Measurements from ENCODE around the gene RGS12. TPM values are rescaled to one million over a fixed set of nuclear protein-coding genes. Genes with fewer than 3 reads are reported as not detected.
A peak's percentile ranks its signal among the peaks of the same experiment; 100 is the strongest.

Gene RGS12
- total RNA-seq, 1 donor from 2014 or later = 102 TPM

DNA sequence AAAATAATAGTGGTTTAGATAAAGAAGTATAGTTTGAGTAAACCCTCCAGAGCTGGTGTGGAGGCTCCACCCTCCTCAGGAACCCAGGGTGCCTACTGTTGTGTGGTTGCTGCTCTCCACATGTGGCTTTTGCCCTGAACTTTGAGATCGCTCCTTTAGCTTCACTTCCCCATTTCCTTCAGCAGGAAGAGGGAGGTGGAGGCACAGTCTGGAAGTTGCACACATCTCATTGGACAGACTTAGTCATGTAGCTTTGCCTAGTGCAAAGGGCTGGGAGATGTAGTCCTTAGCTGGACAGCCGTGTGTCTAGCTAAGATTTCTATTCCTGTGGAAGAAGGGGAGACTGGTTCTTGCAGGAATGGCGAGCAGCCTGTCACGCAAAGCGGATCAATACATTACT, 37.9 kb downstream of the RGS12 start:
- no peak for DNase-seq (ENCODE audit: low spot score, unreplicated experiment)

DNA sequence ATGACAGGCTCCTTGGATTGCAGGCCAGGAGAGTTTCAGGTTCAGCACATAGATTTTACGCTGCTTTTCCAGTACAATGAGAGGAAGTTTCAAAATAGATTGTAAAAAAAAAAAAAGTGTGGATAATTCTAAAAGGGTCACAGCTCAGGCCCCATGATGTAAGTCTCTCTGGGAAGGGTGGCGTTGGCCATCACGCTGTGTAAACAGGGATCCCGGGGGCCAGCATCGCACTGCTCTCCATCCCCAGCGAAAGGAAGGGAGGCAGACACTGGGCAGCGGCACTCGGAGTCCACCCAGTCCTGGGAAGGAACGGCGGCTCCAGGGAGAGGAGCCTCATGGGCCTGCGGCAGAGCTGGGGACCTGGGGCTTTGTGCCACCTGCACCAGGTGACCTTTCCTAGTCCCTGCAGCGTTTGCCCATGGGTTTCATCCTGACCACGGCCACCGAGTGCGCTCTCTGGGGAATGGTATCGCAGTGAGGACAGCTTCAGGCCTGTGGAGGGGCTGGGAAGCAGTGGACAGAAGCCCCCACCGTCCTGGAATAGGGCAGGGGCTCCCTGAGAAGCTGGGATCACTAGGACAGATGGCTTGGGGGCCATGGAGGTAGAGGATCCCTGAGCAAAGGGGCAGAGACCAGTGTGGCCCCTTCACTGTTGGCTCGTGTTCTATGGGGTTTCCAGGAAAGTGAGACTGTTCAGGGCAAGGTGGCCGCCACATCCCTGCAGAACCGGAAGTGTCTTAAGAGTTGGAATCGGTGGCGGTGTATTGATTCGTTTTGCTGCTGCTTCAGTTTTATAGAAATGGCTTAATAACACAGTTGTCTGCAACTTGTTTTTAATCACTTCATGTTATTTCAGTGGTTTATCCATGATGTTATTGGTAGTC, 38.9 kb downstream of the RGS12 start:
- H3K36me3 Mint-ChIP-seq (ENCODE audit: insufficient read depth) = peaks cover 11% of the 10 kb centered on the region
- peak overlapping the region; percentile 17 for H3K27ac Mint-ChIP-seq
- H3K4me1 Mint-ChIP-seq (ENCODE audit: low read depth) = peaks cover 7% of the 10 kb centered on the region
- no peaks in the 10 kb centered on the region for H3K27me3 Mint-ChIP-seq
- DNase-seq (ENCODE audit: low spot score, unreplicated experiment) = no peak
- TF ChIP-seq, protein P1, sequence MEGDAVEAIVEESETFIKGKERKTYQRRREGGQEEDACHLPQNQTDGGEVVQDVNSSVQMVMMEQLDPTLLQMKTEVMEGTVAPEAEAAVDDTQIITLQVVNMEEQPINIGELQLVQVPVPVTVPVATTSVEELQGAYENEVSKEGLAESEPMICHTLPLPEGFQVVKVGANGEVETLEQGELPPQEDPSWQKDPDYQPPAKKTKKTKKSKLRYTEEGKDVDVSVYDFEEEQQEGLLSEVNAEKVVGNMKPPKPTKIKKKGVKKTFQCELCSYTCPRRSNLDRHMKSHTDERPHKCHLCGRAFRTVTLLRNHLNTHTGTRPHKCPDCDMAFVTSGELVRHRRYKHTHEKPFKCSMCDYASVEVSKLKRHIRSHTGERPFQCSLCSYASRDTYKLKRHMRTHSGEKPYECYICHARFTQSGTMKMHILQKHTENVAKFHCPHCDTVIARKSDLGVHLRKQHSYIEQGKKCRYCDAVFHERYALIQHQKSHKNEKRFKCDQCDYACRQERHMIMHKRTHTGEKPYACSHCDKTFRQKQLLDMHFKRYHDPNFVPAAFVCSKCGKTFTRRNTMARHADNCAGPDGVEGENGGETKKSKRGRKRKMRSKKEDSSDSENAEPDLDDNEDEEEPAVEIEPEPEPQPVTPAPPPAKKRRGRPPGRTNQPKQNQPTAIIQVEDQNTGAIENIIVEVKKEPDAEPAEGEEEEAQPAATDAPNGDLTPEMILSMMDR (IDR thresholded peaks at IDR 0.05; ENCODE audit: unreplicated experiment) = no peak
- peaks cover 6% of the 10 kb centered on the region for H3K9me3 Mint-ChIP-seq (ENCODE audit: low read depth)
- H3K4me3 Mint-ChIP-seq (ENCODE audit: low read depth) = no peak overlapping the region

More for the DNA sequence above, 37.9 kb downstream of the RGS12 start:
- no peaks in the 10 kb centered on the region for H3K27me3 Mint-ChIP-seq
- TF ChIP-seq, protein P1 (IDR thresholded peaks at IDR 0.05; ENCODE audit: unreplicated experiment) = no peak
- H3K9me3 Mint-ChIP-seq (ENCODE audit: low read depth) = peaks cover 9% of the 10 kb centered on the region
- no peak overlapping the region for H3K4me3 Mint-ChIP-seq (ENCODE audit: low read depth)
- H3K4me1 Mint-ChIP-seq (ENCODE audit: low read depth) = peaks cover 7% of the 10 kb centered on the region
- peaks cover 12% of the 10 kb centered on the region for H3K36me3 Mint-ChIP-seq (ENCODE audit: insufficient read depth)
- no peak overlapping the region for H3K27ac Mint-ChIP-seq

DNA sequence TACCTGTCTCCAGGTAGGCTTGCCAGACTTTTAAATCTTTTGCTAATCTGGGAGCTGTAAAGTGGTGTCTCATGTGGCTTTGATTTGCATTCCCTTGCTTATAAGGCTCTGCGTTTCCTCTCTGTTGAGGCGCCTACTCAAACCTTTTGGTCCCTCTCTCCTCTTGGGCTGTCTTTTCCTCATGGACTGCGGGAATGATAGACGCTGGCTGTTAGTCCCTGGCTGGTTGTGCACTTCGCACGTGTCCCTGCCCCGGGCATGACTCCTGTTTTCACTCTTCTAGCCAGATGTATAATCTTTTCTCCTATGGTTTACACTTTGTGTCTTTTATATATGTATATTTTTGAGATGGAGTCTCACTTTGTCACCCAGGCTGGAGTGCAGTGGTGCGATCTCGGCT, 39.7 kb downstream of the RGS12 start:
- TF ChIP-seq, protein P1 (IDR thresholded peaks at IDR 0.05; ENCODE audit: unreplicated experiment) = no peak
- no peaks in the 10 kb centered on the region for H3K27me3 Mint-ChIP-seq
- peaks cover 12% of the 10 kb centered on the region for H3K36me3 Mint-ChIP-seq (ENCODE audit: insufficient read depth)
- H3K4me1 Mint-ChIP-seq (ENCODE audit: low read depth) = peaks cover 7% of the 10 kb centered on the region
- no peak overlapping the region for H3K4me3 Mint-ChIP-seq (ENCODE audit: low read depth)
- peaks cover 6% of the 10 kb centered on the region for H3K9me3 Mint-ChIP-seq (ENCODE audit: low read depth)
- DNase-seq (ENCODE audit: low spot score, unreplicated experiment) = no peak
- no peak overlapping the region for H3K27ac Mint-ChIP-seq

DNA sequence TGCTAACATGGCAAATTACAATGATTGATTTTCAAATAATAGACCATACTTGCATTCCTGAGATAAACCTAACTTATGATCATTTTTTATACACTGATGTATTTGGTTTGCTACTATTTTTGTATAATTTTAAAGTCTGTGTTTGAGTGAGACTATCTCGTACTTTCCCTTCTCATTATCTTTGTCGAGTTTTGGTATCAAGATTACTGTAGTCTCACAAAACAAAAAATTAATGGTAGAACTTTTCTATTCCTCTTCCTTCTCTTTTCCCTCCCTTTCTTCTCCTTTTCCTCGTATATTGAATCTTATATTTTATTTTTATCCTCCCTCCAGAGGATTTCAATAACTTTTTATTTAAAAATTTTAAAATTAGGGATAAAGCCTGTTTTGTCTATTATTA, 41.5 kb downstream of the RGS12 start:
- DNase-seq (ENCODE audit: low spot score, unreplicated experiment) = no peak
- peaks cover 6% of the 10 kb centered on the region for H3K9me3 Mint-ChIP-seq (ENCODE audit: low read depth)
- TF ChIP-seq, protein P1 (IDR thresholded peaks at IDR 0.05; ENCODE audit: unreplicated experiment) = no peak
- H3K36me3 Mint-ChIP-seq (ENCODE audit: insufficient read depth) = peaks cover 15% of the 10 kb centered on the region
- H3K27ac Mint-ChIP-seq = no peak overlapping the region
- H3K4me3 Mint-ChIP-seq (ENCODE audit: low read depth) = no peak overlapping the region
- peaks cover 9% of the 10 kb centered on the region for H3K4me1 Mint-ChIP-seq (ENCODE audit: low read depth)
- no peaks in the 10 kb centered on the region for H3K27me3 Mint-ChIP-seq

DNA sequence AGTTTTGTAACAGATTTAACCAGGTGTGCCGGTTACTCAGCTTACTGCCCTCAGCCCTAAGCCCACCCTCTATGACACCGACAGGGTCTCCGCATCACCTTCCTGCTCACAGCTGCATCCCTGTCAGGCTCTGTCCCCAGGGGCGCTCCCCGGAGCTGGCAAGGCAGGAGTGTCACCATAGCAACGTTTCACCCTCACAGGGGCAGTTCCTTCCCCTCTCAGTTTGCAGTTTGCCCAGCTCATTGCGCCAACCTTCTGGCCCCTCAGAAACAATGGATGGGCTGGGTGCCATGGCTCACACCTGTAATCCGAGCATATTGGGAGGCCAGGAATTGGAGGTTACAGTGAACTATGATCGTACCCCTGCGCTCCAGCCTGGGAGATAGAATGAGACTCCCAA, 42.6 kb downstream of the RGS12 start:
- Mint-ChIP-seq H3K9me3 (ENCODE audit: low read depth) (peaks cover 6% of the 10 kb centered on the region), H3K27ac (no peak overlapping the region), H3K4me3 (ENCODE audit: low read depth) (no peak overlapping the region), H3K36me3 (ENCODE audit: insufficient read depth) (peaks cover 15% of the 10 kb centered on the region), H3K27me3 (no peaks in the 10 kb centered on the region), H3K4me1 (ENCODE audit: low read depth) (peaks cover 15% of the 10 kb centered on the region)
- DNase-seq (ENCODE audit: low spot score, unreplicated experiment) = no peak
- TF ChIP-seq, protein P1 (IDR thresholded peaks at IDR 0.05; ENCODE audit: unreplicated experiment) = no peak

Data from progenitor cell of endocrine pancreas (in vitro differentiated cells).